SU-DHL-6 (cell line): ENCODE results near the gene KAZN.
A peak's percentile ranks its signal among the peaks of the same experiment; 100 is the strongest.

Experiments used
- H2AFZ ChIP-seq: fragments of 200-600 bp; sonication (generic); 2 replicates; pipeline ENCODE4 v1.6.1; 2014; ENCODE audit warnings: low read depth, mild to moderate bottlenecking, moderate library complexity, mixed read lengths, antibody characterized with exemption, low read length; ENCODE audit not compliant: severe bottlenecking
- H3F3A ChIP-seq: fragments of 200-600 bp; shearing (Covaris generic); 2 replicates; pipeline ENCODE4 v1.6.0; 2016; ENCODE audit warnings: antibody characterized with exemption, mild to moderate bottlenecking; ENCODE audit not compliant: insufficient read depth
- H3K27ac ChIP-seq: fragments of 200-600 bp; sonication (generic); 2 replicates; pipeline ENCODE4 v1.5.1; 2016; ENCODE audit warnings: low read depth, mild to moderate bottlenecking, low read length, moderate library complexity, mixed read lengths
- H3K27me3 ChIP-seq: fragments of 200-600 bp; sonication (generic), shearing (Covaris generic); 2 replicates; pipeline ENCODE4 v1.6.0; 2014; ENCODE audit warnings: mild to moderate bottlenecking, low read length
- H3K36me3 ChIP-seq: fragments of 200-600 bp; sonication (generic); 2 replicates; pipeline ENCODE4 v1.6.1; 2014; ENCODE audit warnings: mild to moderate bottlenecking, low read length, mixed read lengths
- H3K4me2 ChIP-seq: fragments of 300-600, 200-600 bp; shearing (Covaris generic), sonication (generic); 2 replicates; pipeline ENCODE4 v1.6.0; 2014; ENCODE audit warnings: low read length, low read depth, mild to moderate bottlenecking; ENCODE audit not compliant: poor library complexity, severe bottlenecking
- H3K4me3 ChIP-seq: fragments of 200-600 bp; sonication (generic); 2 replicates; pipeline ENCODE4 v1.5.1; 2014; ENCODE audit warnings: antibody characterized with exemption, low read length, mild to moderate bottlenecking, mixed read lengths; ENCODE audit not compliant: insufficient read depth, poor library complexity, severe bottlenecking
- H3K79me2 ChIP-seq: fragments of 200-600 bp; sonication (generic); 2 replicates; pipeline ENCODE4 v1.6.1; 2014; ENCODE audit warnings: mild to moderate bottlenecking, low read length, moderate library complexity; ENCODE audit not compliant: insufficient read depth
- H3K9ac ChIP-seq: fragments of 200-600 bp; sonication (generic); 2 replicates; pipeline ENCODE4 v1.7.0; 2014; ENCODE audit warnings: mild to moderate bottlenecking, low read length
- H3K9me2 ChIP-seq: fragments of 200-600 bp; sonication (generic); replicated peaks from 2 replicates; pipeline ENCODE4 v1.6.1; 2014; ENCODE audit warnings: low read length; ENCODE audit not compliant: insufficient read depth
- H3K9me3 ChIP-seq: fragments of 200-600 bp; sonication (generic); 2 replicates; pipeline ENCODE4 v1.6.1; 2014; ENCODE audit warnings: low read length, mixed read lengths; ENCODE audit not compliant: insufficient read depth
- H4K20me1 ChIP-seq: fragments of 200-600 bp; sonication (generic); 2 replicates; pipeline ENCODE4 v1.6.1; 2014; ENCODE audit warnings: low read depth, mild to moderate bottlenecking, antibody characterized with exemption, low read length, moderate library complexity, mixed read lengths
- CTCF ChIP-seq: fragments of 200-600 bp; sonication (generic); IDR thresholded peaks from one replicate; pipeline ENCODE4 v1.5.1; 2017; ENCODE audit warnings: antibody characterized with exemption, mild to moderate bottlenecking, low read length, moderate library complexity; ENCODE audit not compliant: insufficient read depth, poor library complexity, severe bottlenecking
- EZH2phosphoT487 ChIP-seq: fragments of 200-600 bp; sonication (generic), shearing (Covaris generic); conservative IDR thresholded peaks from 2 replicates; pipeline ENCODE4 v1.6.1; 2018; ENCODE audit warnings: mild to moderate bottlenecking, antibody characterized with exemption, low read length, moderate library complexity, mixed read lengths

The KAZN gene

GRCh38 chr1:15027515-15027986 lies 429.1 kb downstream of the KAZN start:
- H3K36me3 ChIP-seq, result no peaks in the 10 kb centered on the region
- H3K27me3 ChIP-seq, result no peaks in the 10 kb centered on the region
- no peak overlapping the region for H3K4me2 ChIP-seq
- no peaks in the 10 kb centered on the region for H3K9me3 ChIP-seq
- H4K20me1 ChIP-seq, result no peaks in the 10 kb centered on the region
- no peak overlapping the region for H3K9ac ChIP-seq
- H3K79me2 ChIP-seq, result no peaks in the 10 kb centered on the region
- no peak overlapping the region for H3K27ac ChIP-seq
- H3K4me3 ChIP-seq, result no peak overlapping the region
- no peak overlapping the region for H2AFZ ChIP-seq
- TF ChIP-seq CTCF, result peak; percentile 84
- no peak for TF ChIP-seq EZH2phosphoT487
- H3F3A ChIP-seq, result no peaks in the 10 kb centered on the region
- no peaks in the 10 kb centered on the region for H3K9me2 ChIP-seq

- Histone ChIP-seq H3K9me3 (no peaks in the 10 kb centered on the region), H3K36me3 (no peaks in the 10 kb centered on the region), H3F3A (no peaks in the 10 kb centered on the region), H2AFZ (no peak overlapping the region), H3K9me2 (no peaks in the 10 kb centered on the region), H3K27me3 (no peaks in the 10 kb centered on the region), H3K79me2 (no peaks in the 10 kb centered on the region), H3K4me3 (no peak overlapping the region), H4K20me1 (no peaks in the 10 kb centered on the region), H3K4me2 (no peak overlapping the region), H3K27ac (no peak overlapping the region), H3K9ac (no peak overlapping the region)
- TF ChIP-seq CTCF (no peak), EZH2phosphoT487 (no peak)
These were observed 429.6 kb downstream of the KAZN start for GRCh38 chr1:15028102-15028501.

GRCh38 chr1:15028616-15029015 lies 430.1 kb downstream of the KAZN start:
- no peak overlapping the region for H3K4me3 ChIP-seq
- H3K27me3 ChIP-seq, result no peaks in the 10 kb centered on the region
- no peaks in the 10 kb centered on the region for H3K9me3 ChIP-seq
- no peak overlapping the region for H2AFZ ChIP-seq
- H3K9me2 ChIP-seq, result no peaks in the 10 kb centered on the region
- no peaks in the 10 kb centered on the region for H3K79me2 ChIP-seq
- H4K20me1 ChIP-seq, result no peaks in the 10 kb centered on the region
- H3K9ac ChIP-seq, result no peak overlapping the region
- no peak overlapping the region for H3K27ac ChIP-seq
- H3F3A ChIP-seq, result no peaks in the 10 kb centered on the region
- no peak overlapping the region for H3K4me2 ChIP-seq
- TF ChIP-seq EZH2phosphoT487 (no peak), CTCF (no peak)
- no peaks in the 10 kb centered on the region for H3K36me3 ChIP-seq

GRCh38 chr1:15029036-15029435 lies 430.6 kb downstream of the KAZN start:
- Histone ChIP-seq H3K27ac (no peak overlapping the region), H3K27me3 (no peaks in the 10 kb centered on the region), H3K4me2 (no peak overlapping the region), H3K9me3 (no peaks in the 10 kb centered on the region), H3F3A (no peaks in the 10 kb centered on the region), H3K4me3 (no peak overlapping the region), H3K9me2 (no peaks in the 10 kb centered on the region), H3K9ac (no peak overlapping the region), H2AFZ (no peak overlapping the region), H4K20me1 (no peaks in the 10 kb centered on the region), H3K79me2 (no peaks in the 10 kb centered on the region), H3K36me3 (no peaks in the 10 kb centered on the region)
- TF ChIP-seq CTCF (no peak), EZH2phosphoT487 (no peak)
